Measurements from ENCODE around the gene DMRT3. TPM values are rescaled to one million over a fixed set of nuclear protein-coding genes. Genes with fewer than 3 reads are reported as not detected.

Gene DMRT3
- total RNA-seq, 2 donors from 2014 or later: not detected

- ATAC-seq: no peak
Measured at GRCh38 chr9:1034271-1034670, 57.8 kb downstream of the DMRT3 start.

GRCh38 chr9:1039589-1039988 is 63.1 kb downstream of the DMRT3 start:
- ATAC-seq: no peak
- intact Hi-C loops (cut with DNase I): no loop called here

More at GRCh38 chr9:1034271-1034670, 57.8 kb downstream of the DMRT3 start:
- intact Hi-C loops (cut with DNase I): no loop called here
- no peak for DNase-seq

More at GRCh38 chr9:1039589-1039988, 63.1 kb downstream of the DMRT3 start:
- DNase-seq: no peak

Other genes starting within 250 kb of the DMRT3 start
- gene DMRT1, start 135.0 kb upstream of the DMRT3 start, total RNA-seq: not detected
- under 1 TPM in 1 of 2 donors, not detected in 1; 0.68 TPM for gene DMRT2, start 73.7 kb downstream of the DMRT3 start, total RNA-seq